MG63 (cell line): Measurements from ENCODE around the gene RNF187. TPM values are rescaled to one million over a fixed set of nuclear protein-coding genes. Genes with fewer than 3 reads are reported as not detected.

ENCODE experiments used
- DNase-seq: peaks from one replicate; pipeline ENCODE4 v3.0.0-alpha.2; 2020
- H3K27me3 ChIP-seq: fragments of 250-450 bp; sonication (Bioruptor Pico); 2 replicates; pipeline ENCODE4 v1.5.1; 2020; ENCODE audit warnings: mild to moderate bottlenecking, moderate library complexity
- H3K36me3 ChIP-seq: fragments of 250-450 bp; sonication (Bioruptor Pico); 2 replicates; pipeline ENCODE4 v1.5.1; 2020; ENCODE audit warnings: mild to moderate bottlenecking, moderate library complexity
- H3K4me3 ChIP-seq: fragments of 250-450 bp; sonication (Bioruptor Pico); 2 replicates; pipeline ENCODE4 v1.5.1; 2020; ENCODE audit warnings: mild to moderate bottlenecking, moderate library complexity
- H3K9me3 ChIP-seq: fragments of 250-450 bp; sonication (Bioruptor Pico); 2 replicates; pipeline ENCODE4 v1.5.1; 2020; ENCODE audit warnings: mild to moderate bottlenecking, moderate library complexity
- total RNA-seq: library from RNA; depleted of rRNA; stranded (reverse); fragments of >200 nt; shearing (Covaris generic); gene quantifications from 2 replicates; pipeline ENCODE4 v1.2.3, GENCODE V29; 2014; ENCODE audit warnings: low replicate concordance

Gene RNF187
- total RNA-seq, 1 experiment from 2014 or later = 133 TPM

DNA sequence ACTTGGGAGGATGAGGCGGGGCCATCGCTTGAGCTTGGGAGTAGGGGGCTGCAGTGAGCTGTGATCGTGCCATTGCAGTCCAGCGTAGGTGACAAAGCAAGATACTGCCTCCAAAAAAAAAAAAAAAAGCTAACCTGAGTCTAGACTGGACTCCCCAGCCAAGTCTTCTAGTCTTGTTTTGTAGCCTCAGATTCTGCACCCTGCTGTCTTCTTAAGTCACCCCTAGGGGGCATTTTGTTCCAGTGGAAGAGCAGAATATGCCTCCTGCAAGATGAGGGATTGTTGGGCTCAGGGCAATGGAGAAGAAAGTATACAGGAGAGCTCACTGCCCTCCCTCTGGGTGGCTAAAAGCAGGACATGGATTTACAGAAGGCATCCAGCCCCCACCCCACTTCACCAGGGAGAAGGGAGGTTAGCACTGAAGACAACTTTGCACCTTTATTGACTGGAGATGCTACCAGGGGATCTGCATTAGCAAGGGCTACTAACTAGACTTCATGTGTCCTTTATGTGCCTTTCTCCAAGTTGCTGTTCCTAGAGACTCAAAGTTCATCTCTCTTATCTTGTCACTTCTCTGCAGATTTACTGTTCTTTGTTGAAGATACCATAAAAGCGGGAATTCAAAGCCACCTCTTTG lies 15.3 kb upstream of the RNF187 start:
- Histone ChIP-seq H3K36me3 (no peaks in the 10 kb centered on the region), H3K4me3 (no peak overlapping the region), H3K9me3 (no peaks in the 10 kb centered on the region), H3K27me3 (peaks cover 1% of the 10 kb centered on the region)
- no peak for DNase-seq

DNA sequence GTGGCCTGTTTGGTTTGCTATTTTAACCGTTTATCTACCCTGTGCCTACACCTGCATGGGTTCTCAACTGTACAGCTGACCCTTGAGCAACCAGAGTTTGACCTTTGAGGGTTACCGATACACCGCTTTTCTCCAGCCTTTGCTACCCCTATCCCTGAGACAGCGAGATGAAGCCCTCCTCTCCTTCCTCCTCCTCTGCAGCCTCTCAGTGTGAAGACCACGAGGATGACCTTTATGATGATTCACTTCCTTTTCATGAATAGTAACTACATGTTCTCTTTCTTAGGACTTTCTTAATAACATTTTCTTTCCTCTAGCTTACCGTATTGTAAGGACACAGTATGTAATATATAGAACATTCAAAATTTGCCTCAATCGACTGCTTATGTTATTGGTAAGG lies 14.5 kb upstream of the RNF187 start:
- Histone ChIP-seq H3K9me3 (no peaks in the 10 kb centered on the region), H3K36me3 (no peaks in the 10 kb centered on the region), H3K27me3 (no peaks in the 10 kb centered on the region), H3K4me3 (no peak overlapping the region)
- no peak for DNase-seq

DNA sequence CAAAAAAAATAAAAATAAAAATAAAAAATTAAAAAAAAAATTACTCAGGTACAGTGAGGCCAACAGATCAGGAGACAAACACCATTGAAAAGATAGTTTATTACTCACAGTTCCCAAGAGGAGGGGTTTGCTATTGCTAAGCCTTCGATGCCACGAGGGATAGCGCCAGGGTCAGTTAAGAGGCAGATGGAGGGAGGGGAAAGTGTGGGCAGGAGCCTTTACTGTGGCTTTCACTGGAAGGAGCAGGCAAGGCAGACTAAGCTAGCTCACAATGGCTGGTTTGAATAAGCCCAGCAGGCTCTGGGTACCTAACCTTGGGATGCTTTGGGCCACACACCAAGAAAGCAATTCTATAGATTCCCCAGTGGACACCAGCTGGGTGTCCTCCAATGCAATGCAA lies 12.7 kb upstream of the RNF187 start:
- Histone ChIP-seq H3K4me3 (no peak overlapping the region), H3K27me3 (no peaks in the 10 kb centered on the region), H3K36me3 (no peaks in the 10 kb centered on the region), H3K9me3 (no peaks in the 10 kb centered on the region)
- DNase-seq = no peak

DNA sequence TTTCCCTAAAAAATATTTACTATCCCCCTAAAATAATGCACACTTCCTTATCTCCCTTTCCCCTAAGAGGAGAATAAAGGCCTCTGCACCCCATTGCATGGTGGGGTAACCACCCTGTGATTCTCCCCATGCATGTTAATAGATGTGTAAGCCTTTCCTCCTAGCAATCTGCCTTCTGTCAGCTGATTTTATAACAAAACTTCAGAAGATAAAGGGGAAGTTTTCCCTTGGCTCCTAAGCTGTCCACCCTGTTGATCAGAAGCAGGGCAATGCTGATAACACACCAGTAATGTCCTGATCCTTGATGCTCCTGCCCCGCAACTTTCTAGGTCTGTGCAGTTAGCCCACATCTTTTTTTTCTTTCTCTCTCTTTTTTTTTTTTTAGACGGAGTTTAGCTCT lies 11.4 kb upstream of the RNF187 start:
- Histone ChIP-seq H3K4me3 (no peak overlapping the region), H3K36me3 (no peaks in the 10 kb centered on the region), H3K9me3 (no peaks in the 10 kb centered on the region), H3K27me3 (no peaks in the 10 kb centered on the region)
- DNase-seq = no peak

DNA sequence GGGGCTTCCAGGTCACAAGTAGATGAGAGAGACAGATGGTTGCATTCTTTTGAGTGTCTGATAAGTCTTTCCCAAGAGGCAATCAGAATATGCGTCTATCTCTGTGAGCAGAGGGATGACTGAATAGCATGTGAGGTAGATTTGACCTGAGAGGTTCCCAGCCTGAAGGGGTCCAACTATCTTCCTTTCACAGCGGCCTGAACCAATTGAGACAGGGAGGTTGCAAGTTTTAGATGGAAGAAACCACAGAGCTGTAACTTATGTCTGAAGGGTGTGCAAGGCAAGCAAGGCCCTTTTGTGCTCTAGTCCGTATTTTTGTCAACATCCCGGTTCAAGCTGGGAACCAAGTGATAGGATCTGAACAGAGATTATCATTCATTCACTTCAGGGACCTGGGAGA lies 9.9 kb upstream of the RNF187 start:
- Histone ChIP-seq H3K9me3 (no peaks in the 10 kb centered on the region), H3K4me3 (no peak overlapping the region), H3K27me3 (no peaks in the 10 kb centered on the region), H3K36me3 (no peaks in the 10 kb centered on the region)
- DNase-seq = no peak

DNA sequence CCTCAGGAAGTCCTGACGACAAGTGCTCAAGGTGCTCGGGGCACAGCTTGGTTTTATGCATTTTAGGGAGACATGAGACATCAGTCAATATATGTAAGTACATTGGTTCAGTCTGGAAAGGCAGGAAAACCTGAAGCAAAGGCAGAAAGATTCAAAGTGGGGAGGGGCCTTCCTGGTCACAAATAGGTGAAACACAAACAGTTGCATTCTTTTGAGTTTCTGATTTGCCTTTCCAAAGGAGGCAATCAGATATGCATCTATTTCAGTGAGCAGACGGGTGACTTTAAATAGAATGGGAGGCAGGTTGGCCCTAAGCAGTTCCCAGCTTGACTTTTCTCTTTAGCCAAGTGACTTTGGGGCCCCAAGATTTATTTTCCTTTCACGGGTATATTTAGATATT lies 8.9 kb upstream of the RNF187 start:
- Histone ChIP-seq H3K27me3 (no peaks in the 10 kb centered on the region), H3K4me3 (no peak overlapping the region), H3K36me3 (no peaks in the 10 kb centered on the region), H3K9me3 (no peaks in the 10 kb centered on the region)
- no peak for DNase-seq

DNA sequence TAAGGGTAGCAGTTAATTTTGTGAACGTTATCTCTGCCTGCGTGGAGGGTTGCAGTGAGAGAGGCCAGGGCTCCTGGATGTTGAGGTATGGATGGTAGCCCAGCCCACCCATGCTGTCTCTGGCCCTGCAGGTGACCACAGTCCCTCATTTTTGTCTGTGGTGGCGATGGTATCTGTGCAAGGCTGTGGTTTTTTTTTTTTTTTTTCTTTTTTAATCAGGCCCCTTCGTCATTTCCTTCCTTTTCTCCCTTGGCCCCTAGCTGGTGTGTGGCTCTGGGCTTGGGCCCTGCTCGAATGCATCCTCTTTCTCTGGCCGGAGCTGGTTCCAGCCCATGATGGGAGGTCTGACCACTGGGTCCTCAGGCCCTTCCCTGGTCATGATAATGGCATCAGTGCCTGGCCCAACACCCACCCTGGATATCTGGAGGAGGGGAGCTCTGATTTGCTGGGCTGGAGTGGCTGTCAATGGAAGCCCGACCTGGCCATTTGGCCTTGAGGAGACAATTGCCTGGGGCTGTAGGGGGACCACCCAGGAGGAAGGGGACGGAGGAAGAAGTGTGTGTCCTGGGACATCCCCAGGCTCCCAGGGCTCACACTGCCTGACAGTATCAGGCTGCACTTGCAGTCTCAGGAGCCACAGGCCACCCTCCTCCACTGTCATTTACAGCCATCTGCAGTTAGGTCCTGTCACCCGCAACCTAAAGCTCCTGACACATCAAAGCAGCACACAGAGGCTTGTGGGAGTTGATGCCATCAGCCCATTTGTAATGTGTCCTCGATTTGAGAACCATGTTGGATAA lies 8.1 kb upstream of the RNF187 start:
- H3K4me3 ChIP-seq = no peak overlapping the region
- no peaks in the 10 kb centered on the region for H3K27me3 ChIP-seq
- H3K9me3 ChIP-seq = no peaks in the 10 kb centered on the region
- H3K36me3 ChIP-seq = no peaks in the 10 kb centered on the region
- DNase-seq = no peak

DNA sequence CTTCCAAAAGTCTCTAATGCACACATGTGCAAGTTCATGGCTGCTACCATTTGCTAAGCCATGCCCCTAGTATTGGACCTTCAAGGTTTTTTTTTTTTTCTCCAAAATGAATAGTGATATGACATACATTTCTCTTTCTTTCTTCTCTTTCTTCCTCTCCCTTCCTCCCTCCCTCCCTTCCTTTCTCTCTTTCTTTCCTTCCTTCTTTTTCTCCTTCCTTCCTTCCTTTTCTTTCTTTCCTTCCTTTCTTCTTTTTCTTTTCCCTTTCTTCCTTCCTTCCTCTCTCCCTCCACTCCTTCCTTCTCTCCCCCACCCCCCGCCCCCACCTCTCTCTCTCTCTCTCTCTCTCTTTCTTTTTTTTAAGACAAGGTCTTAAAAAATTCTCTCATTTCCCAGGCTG lies 3.4 kb upstream of the RNF187 start:
- Histone ChIP-seq H3K9me3 (no peaks in the 10 kb centered on the region), H3K4me3 (no peak overlapping the region), H3K27me3 (no peaks in the 10 kb centered on the region), H3K36me3 (peaks cover 2% of the 10 kb centered on the region)
- DNase-seq = no peak

DNA sequence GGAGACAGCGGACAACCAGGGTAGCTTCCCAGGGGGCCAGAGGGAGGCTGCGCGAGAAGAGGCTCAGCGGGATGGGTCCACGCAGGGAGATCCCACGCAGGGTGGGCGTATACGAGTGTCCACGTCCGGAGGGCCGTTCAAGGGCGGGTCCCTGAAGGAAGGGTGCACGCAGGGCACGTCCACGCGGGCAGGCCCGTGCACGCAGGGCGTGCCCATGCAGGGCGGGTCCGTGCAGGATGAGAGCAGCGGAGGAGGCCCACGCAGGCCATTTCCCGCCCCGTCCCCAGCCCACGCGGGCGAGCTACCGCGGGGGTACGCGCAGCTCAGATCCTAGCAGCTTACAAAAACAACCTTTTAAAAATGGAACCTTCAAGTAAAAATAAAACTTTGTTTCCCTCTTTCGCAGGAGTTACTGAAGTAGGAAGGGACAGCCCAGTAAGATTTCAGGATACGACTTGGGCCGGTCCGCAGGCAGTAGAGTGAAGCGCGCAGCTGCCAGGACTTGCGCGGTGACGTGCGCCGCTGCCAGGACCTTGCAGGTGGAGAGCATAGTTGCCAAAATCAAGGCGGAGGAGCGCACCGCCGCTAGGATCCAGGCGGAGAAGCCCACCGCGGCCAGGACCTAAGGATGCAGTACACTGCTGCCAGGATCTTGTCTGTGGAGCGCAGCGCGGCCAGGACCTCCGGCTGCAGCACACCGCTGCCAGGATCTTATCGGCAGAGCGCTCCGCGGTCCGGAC lies 416 bp upstream of the RNF187 start:
- H3K36me3 ChIP-seq = peaks cover 28% of the 10 kb centered on the region

DNA sequence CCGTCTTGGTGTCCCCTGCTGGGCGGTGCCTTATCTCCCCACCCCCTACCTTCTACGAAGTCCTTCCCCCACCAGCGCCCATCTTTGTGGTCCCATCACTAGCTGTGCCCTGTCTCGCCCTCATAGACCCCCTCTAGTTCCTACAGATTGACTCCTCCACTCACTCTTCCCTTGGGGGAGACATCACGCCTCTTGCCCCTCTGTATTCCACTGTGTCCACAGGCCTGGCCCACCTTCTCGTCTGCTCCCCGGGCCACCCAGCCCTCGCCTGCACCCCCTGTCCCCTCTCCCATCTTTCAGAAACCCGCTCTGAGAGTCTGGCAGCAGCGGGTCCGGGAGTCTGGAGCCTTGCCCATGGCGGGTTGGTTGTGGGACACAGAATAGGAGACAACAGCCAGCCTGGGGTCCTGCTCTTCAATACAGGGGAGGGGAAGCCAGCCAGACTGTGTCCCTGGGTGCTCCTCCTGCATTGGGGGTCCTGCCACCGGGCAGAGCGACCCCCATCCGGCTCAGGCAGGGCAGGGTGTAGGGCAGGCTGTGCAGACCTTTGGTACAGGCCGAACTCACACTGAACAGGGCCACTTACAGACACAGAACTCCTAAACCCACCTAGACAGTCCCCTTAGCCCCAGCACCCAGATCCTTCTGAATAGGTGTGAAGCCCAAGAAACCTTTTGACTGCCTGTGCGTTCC lies 1.1 kb downstream of the RNF187 start:
- Histone ChIP-seq H3K27me3 (no peaks in the 10 kb centered on the region), H3K9me3 (no peaks in the 10 kb centered on the region), H3K4me3 (peak overlapping the region; percentile 64), H3K36me3 (peaks cover 38% of the 10 kb centered on the region)
- no peak for DNase-seq

More for the DNA sequence above, 416 bp upstream of the RNF187 start:
- peak overlapping the region; percentile 64 for H3K4me3 ChIP-seq
- peak; percentile 78 for DNase-seq
- no peaks in the 10 kb centered on the region for H3K27me3 ChIP-seq
- H3K9me3 ChIP-seq = no peaks in the 10 kb centered on the region

DNA sequence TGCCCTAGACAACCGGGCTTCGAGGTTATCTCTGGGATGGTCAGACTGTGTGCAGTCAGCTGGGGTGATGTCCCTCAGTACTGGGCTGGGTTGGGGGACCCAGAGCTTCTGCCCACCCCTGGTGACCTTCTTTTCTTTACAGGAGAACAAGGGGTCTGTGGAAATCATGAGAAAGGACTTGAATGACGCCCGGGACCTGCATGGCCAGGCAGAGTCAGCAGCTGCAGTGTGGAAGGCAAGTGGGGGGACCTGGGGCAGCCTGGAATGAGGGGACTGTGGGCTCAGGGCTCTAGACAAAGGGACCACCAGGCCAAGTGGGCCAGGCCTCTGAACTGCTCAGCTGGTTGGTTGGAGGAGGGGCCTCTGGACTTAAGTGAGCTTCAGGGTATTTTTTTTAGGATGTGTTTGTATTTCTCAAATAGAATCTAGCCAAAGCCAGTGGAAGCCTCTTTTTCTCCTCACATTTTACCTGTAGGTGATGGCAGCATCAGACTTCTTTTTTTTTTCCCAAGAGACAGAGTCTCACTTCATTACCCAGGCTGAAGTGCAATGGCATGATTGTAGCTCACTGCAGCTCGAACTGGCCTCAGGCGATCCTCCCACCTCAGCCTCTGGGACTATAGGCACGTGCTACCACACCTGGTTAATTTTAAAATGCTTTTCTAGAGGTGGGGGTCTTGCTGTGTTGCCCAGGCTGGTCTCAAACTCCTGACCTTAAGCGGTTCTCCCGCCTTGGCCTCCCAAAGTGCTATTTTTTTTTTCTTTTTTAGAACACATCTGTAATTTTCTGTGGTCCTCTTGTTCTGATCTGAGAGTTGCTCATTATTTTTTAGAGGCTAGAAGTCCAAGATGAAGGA lies 1.9 kb downstream of the RNF187 start:
- peaks cover 44% of the 10 kb centered on the region for H3K36me3 ChIP-seq
- no peaks in the 10 kb centered on the region for H3K27me3 ChIP-seq
- H3K4me3 ChIP-seq = peak overlapping the region; percentile 64
- DNase-seq = no peak
- H3K9me3 ChIP-seq = no peaks in the 10 kb centered on the region

DNA sequence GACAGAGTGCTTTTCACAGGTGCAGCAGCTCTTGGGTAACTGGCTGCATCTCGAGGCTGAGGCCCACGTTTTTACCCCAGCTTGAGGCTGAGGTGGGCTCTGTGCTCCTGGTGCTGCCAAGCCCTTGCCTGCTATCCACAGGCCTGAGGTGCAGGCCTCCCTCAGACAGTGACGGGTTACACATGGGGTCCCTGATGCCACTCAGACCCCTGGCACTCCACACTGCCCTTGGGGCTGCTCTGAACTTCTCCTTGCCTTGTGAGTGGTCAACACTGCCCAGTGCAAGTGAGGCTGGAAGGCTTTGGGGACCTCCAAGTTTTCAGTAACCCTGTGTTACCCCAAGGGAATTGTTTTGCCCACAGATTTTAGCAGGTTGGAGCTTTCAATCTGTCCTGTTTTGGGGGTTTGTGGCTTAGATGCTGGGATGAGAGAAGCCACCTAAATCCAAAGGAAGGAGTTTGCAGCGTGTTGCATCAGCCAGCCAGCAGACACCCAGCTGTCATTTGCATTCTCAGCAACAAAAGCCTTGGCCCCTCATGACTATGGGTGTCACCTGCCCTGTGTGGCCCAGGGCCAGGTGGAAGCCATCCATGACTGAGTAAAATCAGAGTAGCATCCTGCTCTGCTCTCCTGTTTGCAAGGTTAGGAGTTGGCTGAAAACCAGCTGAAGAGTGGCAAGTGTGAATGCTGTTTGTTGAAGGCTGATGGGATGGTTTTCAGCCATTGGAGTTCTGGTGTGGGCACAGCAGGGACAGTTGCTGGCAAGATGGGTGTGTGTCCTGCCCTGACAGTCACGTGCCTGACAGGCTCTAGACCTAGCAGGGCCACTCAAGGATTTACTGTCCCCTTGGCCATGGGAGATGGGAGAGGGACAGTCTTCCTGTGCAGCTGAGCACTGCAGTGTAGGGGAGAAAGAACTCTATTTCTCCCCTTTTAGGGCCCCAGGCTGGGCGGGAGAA lies 3.2 kb downstream of the RNF187 start:
- Histone ChIP-seq H3K4me3 (no peak overlapping the region), H3K9me3 (no peaks in the 10 kb centered on the region), H3K36me3 (peaks cover 56% of the 10 kb centered on the region), H3K27me3 (no peaks in the 10 kb centered on the region)
- peak; percentile 32 for DNase-seq

DNA sequence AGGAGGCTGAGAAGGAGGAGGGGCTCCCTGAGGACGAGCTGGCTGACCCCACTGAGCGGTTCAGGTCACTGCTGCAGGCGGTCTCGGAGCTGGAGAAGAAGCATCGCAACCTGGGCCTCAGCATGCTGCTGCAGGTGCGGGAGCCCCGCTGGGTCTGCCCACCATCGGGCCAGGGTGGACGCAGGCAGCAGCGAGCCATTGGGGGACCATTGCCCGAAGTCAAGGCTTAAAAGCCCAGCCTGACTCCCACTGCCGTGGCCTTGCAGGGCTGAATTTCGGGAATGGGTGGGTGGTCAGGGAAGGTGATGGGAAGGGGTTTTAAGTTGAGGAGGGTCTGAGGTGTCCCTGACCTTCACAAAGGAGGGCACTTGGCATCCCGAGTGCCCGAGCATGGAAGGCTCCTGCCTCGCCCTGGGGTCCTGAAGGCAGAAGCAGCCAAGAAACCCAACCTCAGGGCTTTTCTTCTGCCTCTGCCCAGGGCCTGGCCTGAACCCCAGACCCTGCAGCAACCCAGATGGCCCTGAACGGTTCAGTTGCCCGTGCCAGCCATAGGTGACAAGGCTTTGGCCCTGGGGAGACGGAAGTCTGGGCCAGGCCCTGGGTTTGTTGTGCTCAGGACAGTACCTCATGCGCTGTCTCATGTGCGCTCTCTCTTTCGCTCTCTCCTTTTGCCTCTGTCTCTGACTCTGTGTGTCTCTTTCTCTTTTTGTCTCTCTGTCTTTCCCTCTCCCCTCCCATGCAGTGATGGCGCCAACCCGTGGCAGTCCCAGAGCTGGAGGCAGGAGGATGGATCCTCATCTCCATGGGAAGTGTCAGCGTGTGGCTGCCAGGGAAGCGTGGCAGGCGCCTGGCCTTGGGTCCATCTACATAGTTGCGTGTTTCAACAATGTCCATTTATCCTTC lies 6.2 kb downstream of the RNF187 start:
- H3K4me3 ChIP-seq = no peak overlapping the region
- no peak for DNase-seq
- peaks cover 76% of the 10 kb centered on the region for H3K36me3 ChIP-seq
- H3K27me3 ChIP-seq = no peaks in the 10 kb centered on the region
- no peaks in the 10 kb centered on the region for H3K9me3 ChIP-seq

DNA sequence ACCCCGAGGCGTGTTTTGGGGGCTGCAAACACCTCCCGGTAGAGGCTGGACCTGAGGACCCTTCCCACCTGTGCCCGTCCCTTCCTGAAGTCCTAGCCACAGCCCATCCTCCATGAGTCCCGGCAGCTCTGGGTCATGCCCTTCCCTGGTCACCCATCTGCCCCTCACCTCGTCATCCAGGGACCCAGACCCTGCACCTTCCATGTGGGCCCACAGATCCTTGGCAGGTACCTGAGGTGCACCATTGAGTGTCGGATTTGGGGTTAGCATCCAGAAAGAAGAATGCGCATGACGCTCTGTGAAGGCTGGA lies 6.8 kb downstream of the RNF187 start:
- Histone ChIP-seq H3K4me3 (no peak overlapping the region), H3K36me3 (peaks cover 72% of the 10 kb centered on the region)

DNA sequence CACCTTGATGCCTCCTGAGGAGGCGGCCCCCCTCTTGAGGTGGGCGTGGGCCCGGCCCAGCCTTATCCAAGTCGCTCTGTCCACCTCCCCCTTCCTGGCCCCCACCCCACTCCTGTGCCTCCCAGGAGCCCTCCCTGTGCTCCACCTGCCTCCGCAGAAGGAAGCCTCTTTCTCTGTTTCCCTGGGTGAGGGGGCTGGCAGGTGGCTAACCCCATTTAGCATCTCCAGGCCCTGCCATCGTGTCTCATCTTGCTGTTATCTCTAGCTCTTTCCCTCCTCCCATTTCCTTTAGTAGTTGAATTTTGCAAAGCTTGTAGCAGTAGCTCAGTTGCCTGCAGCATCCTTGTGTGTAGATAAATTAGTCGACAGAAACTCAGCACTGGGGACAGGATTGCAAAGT lies 7.2 kb downstream of the RNF187 start:
- H3K4me3 ChIP-seq = no peak overlapping the region
- peaks cover 68% of the 10 kb centered on the region for H3K36me3 ChIP-seq
- no peaks in the 10 kb centered on the region for H3K27me3 ChIP-seq
- no peaks in the 10 kb centered on the region for H3K9me3 ChIP-seq
- no peak for DNase-seq

More for the DNA sequence above, 6.8 kb downstream of the RNF187 start:
- no peaks in the 10 kb centered on the region for H3K9me3 ChIP-seq
- no peaks in the 10 kb centered on the region for H3K27me3 ChIP-seq
- DNase-seq = no peak
